NCI-H524 treated with DMSO at 0.1 percent for 48 hours (cell line): ENCODE measurements around the gene GNA14.
A peak's percentile ranks its signal among the peaks of the same experiment; 100 is the strongest.
"Not testable (repeated sequence)": the region's sequence is repeated elsewhere in the genome, so short reads cannot be mapped to it uniquely, and the experiment has no call there.

Experiments used
- DNase-seq: peaks from one replicate; lab custom pipeline; 2025; lab: John Stamatoyannopoulos, UW

GNA14 gene

GRCh38 chr9:77449240-77450084 lies 198.7 kb downstream of the GNA14 start:
- no peak for DNase-seq

- DNase-seq = no peak
Measured at GRCh38 chr9:77447646-77448045, 200.5 kb downstream of the GNA14 start.

DNA sequence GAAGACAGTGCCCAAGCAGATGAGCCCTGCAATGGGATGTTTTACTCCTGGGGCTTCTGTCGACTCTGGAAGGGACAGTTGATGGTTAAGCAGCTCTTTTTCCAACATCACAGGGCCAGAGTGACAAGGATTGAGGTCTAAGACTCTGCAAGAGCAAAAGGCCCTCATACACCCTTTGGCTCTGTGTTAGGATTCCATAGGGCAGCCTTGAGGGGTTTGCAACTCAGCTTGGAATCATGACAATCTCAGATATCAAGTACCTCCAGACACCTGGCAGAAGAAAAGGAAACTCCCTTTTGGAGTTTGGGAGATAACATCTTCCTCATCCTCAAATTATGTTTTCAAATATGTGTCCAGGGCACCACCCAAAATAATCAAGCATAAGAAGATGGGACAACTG lies 205.7 kb downstream of the GNA14 start:
- no peak for DNase-seq

GRCh38 chr9:77441124-77441523 lies 207.0 kb downstream of the GNA14 start:
- not testable (repeated sequence) for DNase-seq

DNA sequence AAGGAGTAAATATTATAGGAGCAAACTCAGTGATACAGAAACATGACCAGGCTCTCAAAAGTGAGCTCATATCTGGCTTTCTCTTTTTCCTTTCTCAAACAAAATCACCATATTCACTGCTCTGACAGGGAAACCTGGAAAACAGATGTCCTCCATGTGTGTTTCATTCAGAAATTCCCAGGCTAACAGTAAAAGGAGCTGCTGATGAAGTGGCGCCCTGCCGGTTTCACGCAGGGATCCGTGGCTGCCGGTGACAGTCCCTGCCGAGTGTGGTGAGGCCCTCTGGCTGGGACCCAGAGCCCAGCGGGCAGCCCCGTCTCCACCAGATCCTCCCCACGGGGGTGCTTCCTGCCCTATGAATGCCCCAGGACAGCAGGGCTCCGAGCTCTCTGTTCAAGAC lies 208.1 kb downstream of the GNA14 start:
- no peak for DNase-seq

- no peak for DNase-seq
Measured at GRCh38 chr9:77438653-77439052, 209.5 kb downstream of the GNA14 start.

DNA sequence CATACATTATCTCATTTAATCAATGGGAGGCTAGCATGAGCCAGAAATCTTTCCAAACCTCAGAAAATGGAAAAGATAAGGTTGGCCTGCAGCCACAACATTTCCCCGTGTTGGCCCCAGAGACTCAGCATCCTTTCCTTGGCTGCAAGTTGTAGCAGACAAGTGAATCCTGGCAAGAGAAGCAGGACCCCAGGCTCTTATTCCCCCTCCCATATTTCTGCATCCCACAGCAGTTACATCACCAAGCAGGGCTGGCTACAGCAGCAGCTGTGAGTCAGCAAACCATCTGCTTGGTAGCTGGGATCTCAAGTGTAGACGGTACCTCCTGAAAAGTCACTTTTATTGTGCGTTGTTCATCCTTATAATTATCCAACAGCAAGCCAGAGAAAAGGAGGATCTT lies 212.4 kb downstream of the GNA14 start:
- no peak for DNase-seq

GRCh38 chr9:77435277-77435676 lies 212.8 kb downstream of the GNA14 start:
- DNase-seq = no peak

- no peak for DNase-seq
Measured at GRCh38 chr9:77433675-77434445, 214.3 kb downstream of the GNA14 start.

DNA sequence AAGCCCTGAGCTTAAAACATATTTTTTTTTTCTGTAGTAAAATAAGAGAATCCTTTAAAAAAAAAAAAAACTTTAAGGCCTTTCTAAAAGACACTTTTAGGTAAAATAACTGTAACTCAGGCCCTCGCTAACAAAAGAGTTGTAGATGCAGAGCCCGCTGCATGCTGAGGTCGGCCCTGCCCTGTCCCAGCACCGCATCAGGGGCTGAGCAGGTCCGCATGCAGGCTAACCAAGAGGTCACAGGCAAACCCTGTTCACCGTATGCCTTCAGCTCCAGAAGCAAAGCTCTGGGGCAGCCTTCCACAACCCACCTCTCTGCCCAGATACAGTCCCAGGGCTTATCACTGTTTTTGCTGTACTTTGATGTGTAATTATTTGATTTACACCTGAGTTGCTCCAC lies 216.1 kb downstream of the GNA14 start:
- DNase-seq = no peak

DNA sequence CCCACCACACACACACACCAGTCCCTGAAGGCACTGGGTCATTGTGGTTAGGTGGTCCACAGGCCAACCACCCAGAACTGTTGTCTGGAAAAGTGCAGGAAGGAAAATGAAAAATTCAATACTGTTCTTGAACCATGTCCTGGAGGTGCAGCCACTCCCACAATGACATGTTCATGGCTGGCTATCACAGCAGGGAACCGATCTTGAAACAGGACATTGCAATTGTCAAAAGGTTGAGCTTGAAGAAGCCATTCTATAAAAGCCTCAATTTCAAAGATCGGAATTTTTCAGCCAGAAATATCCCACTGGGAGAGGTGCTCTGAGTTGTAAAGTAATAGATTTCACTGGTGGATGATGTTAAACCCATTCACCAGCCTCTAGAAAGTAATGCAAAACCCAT lies 218.2 kb downstream of the GNA14 start:
- no peak for DNase-seq

DNA sequence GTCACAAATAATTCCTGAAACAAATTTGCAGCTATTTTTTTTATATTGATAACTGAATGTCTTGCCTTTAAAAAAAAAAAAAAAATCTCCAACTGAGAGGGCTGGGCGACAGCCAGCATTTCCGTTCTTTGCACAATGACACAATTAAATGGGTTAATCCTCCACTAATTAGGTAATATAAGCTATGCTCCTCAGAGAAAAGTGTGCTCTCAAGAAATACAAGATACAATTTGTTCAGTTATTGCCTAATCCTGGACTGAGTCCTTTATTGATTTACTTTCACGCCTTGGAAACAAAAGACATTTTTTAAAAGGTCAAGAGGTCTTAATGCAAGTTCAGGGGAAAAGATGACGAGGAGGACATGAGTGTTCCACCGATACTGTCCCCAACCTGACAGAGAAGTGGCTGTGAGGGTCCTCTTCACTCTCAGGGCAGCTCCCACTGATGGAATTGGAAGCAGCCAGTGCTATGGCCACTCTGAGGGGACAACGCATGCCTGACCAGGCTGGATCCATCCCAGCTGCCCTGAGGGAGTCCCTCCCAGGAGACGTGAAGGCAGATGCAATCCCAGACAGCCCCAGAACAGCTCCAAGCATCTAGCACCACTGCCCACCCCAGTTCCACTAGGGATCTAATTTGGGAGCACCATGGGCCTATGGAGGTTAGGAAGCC lies 220.7 kb downstream of the GNA14 start:
- peak; percentile 18 for DNase-seq

DNA sequence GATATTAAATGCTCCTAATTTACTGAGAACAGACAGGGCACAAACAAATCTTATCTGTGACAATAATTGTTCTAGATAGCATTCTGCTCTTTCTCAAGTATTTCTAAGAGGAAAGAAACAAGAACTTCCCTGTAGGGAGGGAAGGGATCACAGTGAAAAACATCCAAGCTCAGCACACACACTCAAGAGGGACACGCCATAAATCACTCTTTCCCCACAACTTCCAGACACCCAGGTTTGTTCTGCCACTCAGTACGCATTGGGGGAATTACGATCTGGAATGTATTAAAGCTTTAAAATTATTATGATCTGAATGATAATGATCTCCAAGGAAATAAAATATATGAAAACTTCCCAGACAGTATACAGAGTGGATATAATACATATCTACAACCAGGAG lies 221.4 kb downstream of the GNA14 start:
- DNase-seq = no peak

DNA sequence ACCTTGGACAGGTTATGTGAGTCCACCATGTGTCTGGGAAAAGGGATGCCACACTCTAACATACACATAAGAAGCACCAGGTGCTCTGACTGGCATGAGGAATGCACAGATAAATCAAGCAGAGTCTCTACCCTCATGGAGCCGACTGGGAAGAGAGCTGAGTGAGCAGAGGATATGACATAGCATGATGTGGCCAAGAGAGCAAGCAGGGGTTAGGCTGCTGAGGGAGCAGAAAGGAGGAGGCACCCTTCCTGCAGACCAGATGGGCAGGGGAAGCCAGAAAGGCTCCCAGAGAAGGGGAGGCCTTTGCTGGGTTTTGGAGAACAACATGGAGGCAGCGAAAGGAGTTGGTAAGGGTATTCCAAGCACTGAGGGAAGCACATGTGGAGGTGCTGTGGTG lies 223.1 kb downstream of the GNA14 start:
- no peak for DNase-seq

DNA sequence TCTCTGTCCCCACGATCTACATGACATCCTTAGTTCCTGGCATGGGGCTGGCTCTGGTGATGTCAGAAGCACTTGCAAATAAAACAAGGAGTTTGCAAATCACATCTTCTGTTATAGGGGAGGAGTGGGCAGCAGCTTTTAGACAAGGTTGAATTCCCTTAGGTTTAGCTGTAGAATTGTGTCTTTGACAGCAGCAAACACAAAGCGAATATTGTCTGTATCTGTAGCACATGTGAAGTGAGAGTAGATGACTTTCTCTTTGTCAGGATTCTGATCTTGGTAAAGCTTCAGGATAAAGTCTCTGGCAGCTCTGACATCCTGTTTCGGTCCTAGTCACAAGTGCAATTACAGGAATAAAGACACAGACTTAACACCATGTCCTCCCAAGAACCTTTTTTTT lies 224.3 kb downstream of the GNA14 start:
- DNase-seq = no peak

DNA sequence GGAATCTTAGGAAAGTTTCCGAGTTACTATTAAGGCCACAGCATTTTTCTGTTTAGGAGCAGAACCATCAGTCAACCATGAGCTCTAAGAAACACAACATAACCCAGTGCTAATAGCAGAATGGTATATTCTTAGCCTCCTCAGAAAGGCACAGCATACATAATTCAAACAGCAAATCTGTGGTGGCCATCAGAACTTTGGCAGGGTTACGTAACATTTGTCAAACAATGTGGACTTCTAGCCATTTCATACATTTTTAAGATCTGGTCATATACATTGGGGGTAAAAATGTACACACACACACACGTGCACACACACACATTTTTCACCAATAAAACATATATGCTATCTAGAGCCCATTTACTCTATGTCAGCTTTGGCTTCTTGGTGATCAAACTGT lies 225.2 kb downstream of the GNA14 start:
- DNase-seq = no peak

GRCh38 chr9:77421506-77422265 lies 226.4 kb downstream of the GNA14 start:
- no peak for DNase-seq

GRCh38 chr9:77420641-77421040 lies 227.5 kb downstream of the GNA14 start:
- DNase-seq = no peak

GRCh38 chr9:77418226-77418625 lies 229.9 kb downstream of the GNA14 start:
- DNase-seq = no peak

DNA sequence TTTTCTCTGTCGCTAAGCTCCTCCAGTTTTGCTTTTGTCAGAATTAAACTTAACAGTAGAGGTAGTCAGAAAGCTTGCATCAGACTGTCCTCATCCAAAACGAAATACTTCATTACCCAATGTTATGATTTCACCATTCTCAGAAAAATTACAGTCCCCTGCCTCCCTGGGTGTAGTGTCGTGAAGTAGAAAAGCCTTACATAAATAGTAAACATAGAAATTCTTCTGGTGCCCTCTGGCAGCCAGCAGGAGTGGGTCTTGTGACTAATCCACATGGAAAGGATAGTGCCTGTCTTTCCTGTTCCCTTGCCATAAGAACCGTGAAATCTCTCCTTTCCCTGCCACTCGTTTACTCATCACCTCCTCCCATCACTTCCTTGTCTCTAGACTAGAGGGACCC lies 230.6 kb downstream of the GNA14 start:
- DNase-seq = no peak

DNA sequence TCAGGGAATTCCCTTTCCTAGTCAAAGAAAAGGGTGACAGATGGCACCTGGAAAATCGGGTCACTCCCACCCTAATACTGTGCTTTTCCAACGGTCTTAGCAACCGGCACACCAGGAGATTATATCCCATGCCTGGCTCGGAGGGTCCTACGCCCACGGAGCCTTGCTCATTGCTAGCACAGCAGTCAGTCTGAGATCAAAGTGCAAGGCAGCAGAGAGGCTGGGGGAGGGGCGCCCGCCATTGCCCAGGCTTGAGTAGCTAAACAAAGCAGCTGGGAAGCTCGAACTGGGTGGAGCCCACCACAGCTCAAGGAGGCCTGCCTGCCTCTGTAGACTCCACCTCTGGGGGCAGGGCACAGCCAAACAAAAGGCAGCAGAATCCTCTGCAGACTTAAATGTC lies 239.6 kb downstream of the GNA14 start:
- not testable (repeated sequence) for DNase-seq

DNA sequence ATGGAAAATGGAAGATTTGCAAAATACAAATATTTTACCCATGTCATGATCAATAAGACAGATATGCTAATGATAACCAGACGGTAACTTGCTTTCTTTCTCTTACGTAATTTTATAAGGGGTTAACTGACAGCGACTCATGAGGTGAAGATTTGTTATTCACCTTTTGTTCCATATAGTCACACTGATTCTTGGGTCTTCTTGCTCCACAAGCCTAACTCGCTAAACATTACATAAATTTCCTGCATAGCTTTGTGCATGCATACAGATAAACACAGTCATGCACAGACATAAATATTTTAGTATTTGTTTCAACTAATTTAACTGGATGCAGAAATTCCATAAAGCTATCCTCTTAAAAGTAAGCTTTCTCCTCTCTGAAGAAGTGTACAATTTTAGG lies 244.9 kb downstream of the GNA14 start:
- DNase-seq = no peak
